ENCODE results near the gene IRF9.

The IRF9 gene, protein sequence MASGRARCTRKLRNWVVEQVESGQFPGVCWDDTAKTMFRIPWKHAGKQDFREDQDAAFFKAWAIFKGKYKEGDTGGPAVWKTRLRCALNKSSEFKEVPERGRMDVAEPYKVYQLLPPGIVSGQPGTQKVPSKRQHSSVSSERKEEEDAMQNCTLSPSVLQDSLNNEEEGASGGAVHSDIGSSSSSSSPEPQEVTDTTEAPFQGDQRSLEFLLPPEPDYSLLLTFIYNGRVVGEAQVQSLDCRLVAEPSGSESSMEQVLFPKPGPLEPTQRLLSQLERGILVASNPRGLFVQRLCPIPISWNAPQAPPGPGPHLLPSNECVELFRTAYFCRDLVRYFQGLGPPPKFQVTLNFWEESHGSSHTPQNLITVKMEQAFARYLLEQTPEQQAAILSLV

DNA sequence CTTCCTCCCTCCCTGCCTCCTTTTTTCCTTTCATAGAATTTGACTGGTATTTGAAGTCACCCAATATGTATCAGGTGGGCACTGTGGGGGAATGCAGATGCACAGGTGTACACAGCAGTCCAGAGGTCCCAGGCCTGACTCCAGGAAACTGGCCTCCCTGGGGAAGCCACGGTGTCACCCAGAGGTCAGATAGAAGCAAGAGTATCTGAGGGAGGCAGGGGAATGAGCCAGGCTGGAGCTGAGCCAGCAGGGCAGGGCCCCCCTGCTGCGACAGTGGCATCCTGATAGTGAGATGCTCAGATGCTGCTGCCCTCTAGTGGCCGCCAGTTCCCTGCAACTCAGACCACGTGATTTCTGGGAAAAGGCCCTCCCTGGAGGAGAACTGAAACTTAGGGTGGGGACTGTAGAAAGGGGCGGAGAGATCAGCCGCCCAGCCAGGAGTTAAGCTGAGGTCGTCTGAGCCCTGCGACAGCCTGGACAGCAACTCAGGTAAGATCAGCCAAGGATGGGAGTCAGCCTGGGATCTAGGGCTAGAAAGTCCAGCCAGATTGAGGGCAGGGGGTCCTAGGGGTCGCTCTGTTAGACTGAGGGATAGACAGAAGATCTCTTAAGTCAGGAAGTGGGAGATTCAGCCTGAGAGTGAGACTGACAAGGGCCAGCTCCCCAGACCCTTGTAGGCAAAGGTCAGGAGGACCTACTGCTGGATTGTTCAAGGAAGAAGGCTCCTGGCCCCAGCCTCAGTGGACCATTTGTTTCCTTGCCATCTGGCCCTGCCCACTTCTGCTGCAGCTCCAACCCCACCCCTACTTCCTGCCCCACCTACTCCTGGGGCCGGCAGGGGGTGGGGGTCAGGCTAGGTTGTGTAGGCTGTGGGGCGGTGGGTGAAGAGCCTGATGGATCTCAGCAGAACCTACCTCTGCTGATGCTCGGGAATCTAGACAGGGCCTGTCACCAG lies at the start of gene IRF9:
TSS of gene IRF9 (plus strand) at position 416 of the 955 bp plus-strand sequence. CDS start 880 bp downstream, outside the sequence.
- DNase-seq = peak; percentile 90

DNA sequence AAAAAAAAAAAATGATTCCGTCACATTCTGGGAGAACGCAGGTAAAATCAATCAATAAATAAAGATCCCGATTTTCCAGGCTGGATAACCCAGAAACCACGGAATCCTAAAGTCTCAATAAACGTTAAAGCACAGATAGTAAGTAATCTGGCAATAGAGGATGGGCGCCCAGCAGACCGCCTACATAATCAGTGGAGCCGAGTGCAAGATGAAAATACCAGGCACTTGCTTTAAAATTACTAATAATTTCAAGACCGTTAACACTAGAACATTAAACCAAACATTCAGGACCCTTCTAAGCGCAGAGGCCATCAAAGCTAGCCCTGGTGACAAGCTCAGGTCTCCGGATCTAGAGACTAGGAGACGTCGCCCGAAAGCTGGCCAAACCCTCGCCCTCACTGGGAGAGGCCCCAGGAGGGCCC lies 47.7 kb upstream of the IRF9 start:
- DNase-seq = no peak

DNA sequence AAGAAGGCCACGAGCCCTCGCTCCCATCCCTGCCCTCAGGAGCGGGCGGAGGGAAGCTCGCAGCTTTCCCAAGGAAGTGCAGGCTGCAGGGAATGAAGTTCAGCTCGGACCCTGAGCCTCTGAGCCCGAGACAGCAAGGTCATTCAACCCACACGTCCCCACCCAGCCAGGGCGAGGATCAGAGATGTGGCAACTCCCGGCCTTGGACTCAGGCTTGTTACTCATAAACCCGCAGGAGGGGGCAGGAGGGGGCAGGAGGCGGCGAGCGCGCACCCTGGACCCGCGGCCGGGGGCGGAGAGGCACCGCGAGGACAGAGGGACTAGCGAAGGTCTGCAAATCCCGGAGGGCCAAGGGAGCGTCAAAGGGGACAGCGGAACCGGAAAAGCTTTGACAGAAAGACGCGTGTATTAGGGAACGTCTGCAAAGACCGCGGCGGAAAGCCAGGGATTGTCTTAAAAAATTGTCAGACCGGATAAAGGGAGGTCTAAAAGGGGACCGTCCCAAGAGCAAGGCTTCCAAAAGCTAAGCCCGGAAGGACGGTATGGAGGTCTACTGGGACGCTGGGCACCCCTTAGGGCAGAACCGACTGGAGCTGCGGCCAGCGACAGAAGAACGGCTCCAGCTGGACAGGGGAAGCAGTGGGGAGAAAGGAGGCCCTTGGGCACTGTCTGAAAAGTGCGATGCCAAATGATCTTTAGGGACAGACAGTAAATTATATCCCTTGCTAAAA lies 47.1 kb upstream of the IRF9 start:
- peak; percentile 84 for DNase-seq

GRCh38 chr14:24114532-24115421 lies 46.3 kb upstream of the IRF9 start, which contains the start of the genes DCAF11 and NRL:
Gene DCAF11, plus strand, starts transcription at chr14:24114777. Its CDS starts 818 bp downstream, at chr14:24115595.
Gene NRL, minus strand, starts transcription at chr14:24114949. Its CDS starts 32,101 bp downstream, at chr14:24082848.
- DNase-seq = peak; percentile 100

- DNase-seq = no peak
Observed at GRCh38 chr14:24115422-24116127, 45.5 kb upstream of the IRF9 start.

GRCh38 chr14:24116128-24116814 lies 44.8 kb upstream of the IRF9 start:
- DNase-seq = no peak

DNA sequence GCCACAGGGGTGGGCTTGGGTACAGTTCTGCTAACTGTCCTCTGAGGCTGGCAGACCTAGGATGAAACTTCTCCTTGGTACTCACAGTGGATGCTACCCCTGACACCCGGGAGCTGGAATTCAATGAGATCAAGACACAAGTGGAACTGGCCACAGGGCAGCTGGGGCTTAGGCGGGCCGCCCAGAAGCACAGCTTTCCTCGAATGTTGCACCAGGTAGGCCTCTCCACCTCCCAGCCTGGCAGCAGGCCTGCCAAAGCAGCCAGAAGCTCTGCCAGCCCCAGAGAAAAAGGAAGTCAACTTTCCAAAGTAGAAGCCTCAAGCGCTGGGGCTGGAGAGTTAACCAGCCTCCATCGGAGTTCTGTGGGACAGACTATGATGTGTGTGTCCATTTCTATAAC lies 43.9 kb upstream of the IRF9 start:
- DNase-seq = no peak

DNA sequence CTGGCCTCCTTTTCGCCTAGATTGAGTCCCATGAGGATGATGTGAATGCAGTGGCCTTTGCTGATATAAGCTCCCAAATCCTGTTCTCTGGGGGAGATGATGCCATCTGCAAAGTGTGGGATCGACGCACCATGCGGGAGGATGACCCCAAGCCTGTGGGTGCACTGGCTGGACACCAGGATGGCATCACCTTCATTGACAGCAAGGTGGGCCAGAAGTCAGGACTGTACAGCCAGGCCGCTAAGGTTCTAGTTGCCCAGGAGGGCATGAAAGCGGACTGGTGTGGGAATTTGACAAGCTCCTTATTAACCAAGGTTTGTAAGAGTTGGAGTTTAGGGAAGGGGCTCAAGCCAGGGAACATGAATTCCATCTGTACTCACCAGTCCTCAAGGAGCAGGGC lies 41.4 kb upstream of the IRF9 start:
- DNase-seq = no peak

- no peak for DNase-seq
Observed at GRCh38 chr14:24121210-24121609, 39.9 kb upstream of the IRF9 start.

- no peak for DNase-seq
Observed at GRCh38 chr14:24122416-24122815, 38.6 kb upstream of the IRF9 start.

DNA sequence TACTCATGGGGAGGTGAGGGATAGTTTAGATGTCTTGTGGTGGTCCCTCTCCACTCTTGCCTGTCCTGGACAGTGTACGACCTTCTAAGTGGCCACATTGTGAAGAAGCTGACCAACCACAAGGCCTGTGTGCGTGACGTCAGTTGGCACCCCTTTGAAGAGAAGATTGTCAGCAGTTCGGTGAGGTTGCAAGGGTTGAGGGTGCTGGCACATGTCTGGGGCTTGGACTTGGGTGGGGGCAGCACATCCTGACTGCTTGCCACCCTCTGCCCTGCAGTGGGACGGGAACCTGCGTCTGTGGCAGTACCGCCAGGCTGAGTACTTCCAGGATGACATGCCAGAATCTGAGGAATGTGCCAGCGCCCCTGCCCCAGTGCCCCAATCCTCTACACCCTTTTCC lies 38.2 kb upstream of the IRF9 start:
- DNase-seq = no peak

DNA sequence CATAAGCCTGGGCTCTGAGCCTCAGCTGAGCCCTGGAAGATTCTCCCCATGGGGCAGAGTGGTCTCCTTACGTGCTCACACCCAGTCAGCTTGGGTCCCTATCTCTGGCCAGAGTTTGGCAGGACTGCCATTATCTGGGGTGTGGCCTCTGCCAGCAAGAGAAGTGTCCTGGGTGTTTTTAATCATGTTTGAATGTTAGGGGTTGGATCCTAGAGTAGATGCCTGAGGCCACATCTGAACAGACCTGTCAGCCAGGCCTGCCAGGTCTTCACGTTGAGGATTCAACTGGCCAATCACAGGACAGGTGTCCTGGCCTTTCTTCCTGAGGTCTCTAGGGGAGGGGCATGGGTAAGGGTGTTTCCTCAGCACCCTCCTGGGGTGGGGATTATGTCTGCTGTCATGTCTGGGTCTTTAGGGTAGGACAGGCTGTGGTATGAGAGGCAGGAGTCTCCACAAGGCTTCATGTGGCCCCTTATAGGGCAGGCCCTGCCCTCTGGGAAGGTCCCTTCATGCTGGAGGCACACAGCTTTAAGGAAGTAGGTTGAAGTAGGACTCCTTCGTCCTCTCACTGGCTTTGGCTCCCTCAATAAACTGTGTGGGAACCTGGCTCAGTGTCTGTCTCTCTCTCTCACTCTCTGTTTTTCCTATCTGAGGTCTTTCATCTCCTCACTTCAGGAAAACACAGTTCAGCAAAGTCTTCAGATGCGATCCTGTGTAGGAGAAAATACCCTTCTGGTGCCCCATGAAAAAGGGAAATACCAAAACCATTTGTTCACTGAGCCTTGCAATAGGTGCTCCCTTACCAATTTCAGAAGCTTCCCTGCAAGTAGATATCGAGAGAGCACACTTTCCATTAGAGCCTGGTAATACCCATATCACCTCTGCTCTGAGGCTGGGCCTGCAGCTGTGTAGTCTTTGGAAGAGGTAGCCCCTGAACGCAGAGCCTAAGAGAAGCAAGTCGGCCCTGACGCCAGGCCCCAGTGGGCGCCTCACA lies 37.3 kb upstream of the IRF9 start:
- no peak for DNase-seq

GRCh38 chr14:24126939-24127338 lies 34.1 kb upstream of the IRF9 start:
- no peak for DNase-seq

GRCh38 chr14:24127673-24128072 lies 33.4 kb upstream of the IRF9 start:
- no peak for DNase-seq

DNA sequence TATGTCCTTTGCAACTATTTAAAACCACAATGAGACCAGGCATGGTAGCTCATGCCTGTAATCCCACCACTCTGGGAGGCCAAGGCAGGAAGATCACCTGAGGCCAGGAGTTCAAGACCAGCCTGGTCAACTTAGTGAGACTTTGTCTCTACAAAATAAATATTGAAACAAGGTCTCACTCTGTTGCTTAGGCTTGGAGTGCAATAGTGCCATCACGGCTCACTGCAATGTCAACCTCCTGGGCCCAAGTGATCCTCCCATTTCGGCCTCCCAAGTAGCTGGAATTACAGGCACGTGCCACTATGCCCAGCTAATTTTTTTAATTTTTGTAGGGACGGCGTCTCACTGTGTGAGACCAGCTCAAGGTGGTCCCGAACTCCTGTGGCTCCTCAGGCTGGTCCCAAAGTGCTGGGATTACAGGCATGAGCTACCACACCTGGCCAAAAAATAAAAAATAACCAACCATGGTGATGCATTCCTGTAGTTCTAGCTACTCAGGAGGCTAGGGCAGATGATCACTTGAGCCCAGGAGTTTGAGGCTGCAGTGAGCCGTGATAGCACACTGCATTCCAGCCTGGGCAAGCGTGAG lies 31.6 kb upstream of the IRF9 start:
- no peak for DNase-seq

DNA sequence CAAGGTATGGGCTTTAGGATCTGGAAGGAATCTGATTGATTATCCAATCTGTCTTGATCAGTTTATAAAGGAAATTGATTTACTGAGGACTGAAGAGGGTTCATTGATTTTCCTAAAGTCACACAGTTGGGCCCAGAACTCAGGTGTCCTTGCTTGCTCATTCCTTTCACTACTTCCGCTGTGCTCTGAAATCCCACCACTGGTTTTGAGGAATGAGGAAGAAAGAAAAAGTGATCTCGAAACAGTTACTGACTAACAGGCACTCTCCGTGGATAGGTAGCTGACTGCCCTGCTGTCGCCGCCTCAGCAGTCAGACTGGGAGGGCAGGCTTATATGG lies 30.7 kb upstream of the IRF9 start, which contains the start of gene FITM1:
TSS of gene FITM1 (plus strand) at position 280 of the 337 bp plus-strand sequence. CDS start 905 bp downstream, outside the sequence.
- no peak for DNase-seq

DNA sequence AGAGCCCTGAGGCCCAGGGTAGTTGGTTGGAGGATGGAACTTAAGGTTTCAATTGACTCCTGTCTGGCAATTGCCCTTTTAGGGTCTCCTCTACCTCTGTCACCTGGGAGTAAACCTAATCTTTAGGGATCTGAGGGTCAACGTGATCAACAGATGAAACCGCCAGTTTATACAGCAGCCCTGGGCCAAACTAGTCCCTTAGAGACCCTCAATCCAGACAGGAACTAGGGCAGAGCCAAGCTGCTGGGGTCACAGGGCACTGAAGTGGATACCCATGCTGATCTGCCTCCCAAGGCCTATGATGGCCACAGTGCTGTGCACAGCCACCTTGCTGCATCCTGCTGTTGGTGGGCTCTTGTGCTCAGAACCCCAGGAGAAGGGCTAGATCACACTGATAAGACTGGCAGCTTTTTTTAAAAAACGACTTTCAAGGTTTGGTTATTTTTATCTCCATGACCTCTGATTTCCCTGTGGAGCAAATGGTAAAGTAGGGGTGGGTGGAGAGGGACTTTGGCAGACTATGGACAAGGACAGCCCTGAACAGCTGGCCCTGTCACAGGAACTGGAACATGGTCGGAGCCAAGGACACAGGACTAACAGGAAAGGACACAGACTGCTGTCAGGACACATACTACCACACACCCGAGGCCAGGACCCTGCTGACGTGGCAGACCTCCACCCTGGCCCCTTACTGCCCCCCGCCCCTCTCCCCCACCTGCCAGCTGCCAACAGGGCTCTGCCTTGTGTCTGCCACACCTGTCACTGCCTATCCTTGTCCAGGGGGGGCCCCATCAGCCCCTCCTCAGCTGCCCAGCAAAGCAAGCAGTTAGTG lies 30.1 kb upstream of the IRF9 start:
- no peak for DNase-seq

- no peak for DNase-seq
Observed at GRCh38 chr14:24131549-24131966, 29.5 kb upstream of the IRF9 start.

Data from NCI-H524 treated with DMSO at 0.1 percent for 48 hours (cell line).